ENCODE results near the gene SAMD15. TPM values are rescaled to one million over a fixed set of nuclear protein-coding genes. Genes with fewer than 3 reads are reported as not detected.

The SAMD15 gene
- total and polyA plus RNA-seq, 8 donors = 1.7 to 5.7 (median 4.3) TPM

- DNase-seq = no peak
- intact Hi-C loops (cut with DNase I) = no loop called here
- TF ChIP-seq, protein P1, sequence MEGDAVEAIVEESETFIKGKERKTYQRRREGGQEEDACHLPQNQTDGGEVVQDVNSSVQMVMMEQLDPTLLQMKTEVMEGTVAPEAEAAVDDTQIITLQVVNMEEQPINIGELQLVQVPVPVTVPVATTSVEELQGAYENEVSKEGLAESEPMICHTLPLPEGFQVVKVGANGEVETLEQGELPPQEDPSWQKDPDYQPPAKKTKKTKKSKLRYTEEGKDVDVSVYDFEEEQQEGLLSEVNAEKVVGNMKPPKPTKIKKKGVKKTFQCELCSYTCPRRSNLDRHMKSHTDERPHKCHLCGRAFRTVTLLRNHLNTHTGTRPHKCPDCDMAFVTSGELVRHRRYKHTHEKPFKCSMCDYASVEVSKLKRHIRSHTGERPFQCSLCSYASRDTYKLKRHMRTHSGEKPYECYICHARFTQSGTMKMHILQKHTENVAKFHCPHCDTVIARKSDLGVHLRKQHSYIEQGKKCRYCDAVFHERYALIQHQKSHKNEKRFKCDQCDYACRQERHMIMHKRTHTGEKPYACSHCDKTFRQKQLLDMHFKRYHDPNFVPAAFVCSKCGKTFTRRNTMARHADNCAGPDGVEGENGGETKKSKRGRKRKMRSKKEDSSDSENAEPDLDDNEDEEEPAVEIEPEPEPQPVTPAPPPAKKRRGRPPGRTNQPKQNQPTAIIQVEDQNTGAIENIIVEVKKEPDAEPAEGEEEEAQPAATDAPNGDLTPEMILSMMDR (IDR thresholded peaks at IDR 0.05) = no peak
- H3K27ac ChIP-seq = no peak overlapping the region
- H3K4me1 ChIP-seq = no peaks in the 10 kb centered on the region
- no peak overlapping the region for H3K4me3 ChIP-seq
- no peak for ATAC-seq
- H3K9me3 ChIP-seq = no peaks in the 10 kb centered on the region
- H3K27me3 ChIP-seq = no peaks in the 10 kb centered on the region
- peaks cover 0 to 47% of the 10 kb centered on the region in 2 donors for H3K36me3 ChIP-seq
Observed at GRCh38 chr14:77338302-77338701, 38.9 kb upstream of the SAMD15 start.

DNA sequence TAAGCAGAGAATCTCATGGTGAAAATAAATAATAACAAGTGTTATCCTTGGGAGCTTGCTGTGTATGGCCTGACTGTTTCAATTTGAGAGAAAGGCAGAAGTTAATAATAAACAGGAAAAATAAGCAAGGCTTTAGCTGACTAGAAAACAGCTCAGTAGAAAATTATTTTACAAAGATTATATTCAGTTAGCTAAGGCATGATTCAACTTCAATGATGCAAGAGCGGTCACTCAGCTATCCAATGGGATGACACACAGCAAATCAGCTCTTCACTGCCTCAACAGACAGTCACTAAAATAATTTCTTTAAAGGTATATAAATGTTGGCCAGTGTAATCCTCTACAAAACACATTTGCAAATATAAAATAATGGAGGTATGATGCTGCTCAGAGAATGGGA is 37.8 kb upstream of the SAMD15 start:
- no peaks in the 10 kb centered on the region for H3K27me3 ChIP-seq
- no peak for ATAC-seq
- H3K27ac ChIP-seq = no peak overlapping the region
- no peak overlapping the region for H3K4me3 ChIP-seq
- H3K9me3 ChIP-seq = no peaks in the 10 kb centered on the region
- intact Hi-C loops (cut with DNase I) = no loop called here
- TF ChIP-seq, protein P1 (IDR thresholded peaks at IDR 0.05) = no peak
- no peaks in the 10 kb centered on the region for H3K4me1 ChIP-seq
- no peak for DNase-seq
- H3K36me3 ChIP-seq = peaks cover 0 to 52% of the 10 kb centered on the region in 2 donors

DNA sequence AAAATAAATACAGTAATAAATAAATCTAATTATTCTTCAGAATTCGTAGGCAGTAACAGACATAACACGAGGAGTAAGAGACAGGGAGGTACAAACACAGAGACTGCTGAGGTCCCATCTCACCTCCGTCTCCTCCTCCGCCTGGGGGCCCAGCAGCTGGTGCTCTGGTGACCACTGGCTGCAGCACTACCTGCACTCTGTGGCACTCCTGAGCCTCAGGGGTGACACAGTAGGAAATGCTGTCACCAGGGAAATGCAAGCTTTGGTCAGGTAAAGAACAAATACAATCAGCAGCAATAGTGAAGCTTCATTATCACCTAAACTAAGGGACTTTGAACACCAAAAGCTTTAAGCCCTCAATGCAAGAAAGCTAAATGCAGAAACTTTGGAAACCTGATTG is 36.8 kb upstream of the SAMD15 start:
- H3K9me3 ChIP-seq = no peaks in the 10 kb centered on the region
- H3K4me3 ChIP-seq = no peak overlapping the region
- intact Hi-C loops (cut with DNase I) = no loop called here
- TF ChIP-seq, protein P1 (IDR thresholded peaks at IDR 0.05) = no peak
- H3K27me3 ChIP-seq = no peaks in the 10 kb centered on the region
- no peak for ATAC-seq
- H3K36me3 ChIP-seq = peaks cover 0 to 52% of the 10 kb centered on the region in 2 donors
- no peak overlapping the region for H3K27ac ChIP-seq
- no peak for DNase-seq
- no peaks in the 10 kb centered on the region for H3K4me1 ChIP-seq

GRCh38 chr14:77342726-77343397 is 34.3 kb upstream of the SAMD15 start:
- no peak overlapping the region for H3K4me3 ChIP-seq
- peaks cover 0 to 8% of the 10 kb centered on the region in 2 donors for H3K4me1 ChIP-seq
- no peak for ATAC-seq
- no peak overlapping the region for H3K27ac ChIP-seq
- H3K9me3 ChIP-seq = no peaks in the 10 kb centered on the region
- no peak for DNase-seq
- intact Hi-C loops (cut with DNase I) = no loop called here
- peaks cover 0 to 54% of the 10 kb centered on the region in 2 donors for H3K36me3 ChIP-seq
- no peaks in the 10 kb centered on the region for H3K27me3 ChIP-seq
- TF ChIP-seq, protein P1 (IDR thresholded peaks at IDR 0.05) = no peak

DNA sequence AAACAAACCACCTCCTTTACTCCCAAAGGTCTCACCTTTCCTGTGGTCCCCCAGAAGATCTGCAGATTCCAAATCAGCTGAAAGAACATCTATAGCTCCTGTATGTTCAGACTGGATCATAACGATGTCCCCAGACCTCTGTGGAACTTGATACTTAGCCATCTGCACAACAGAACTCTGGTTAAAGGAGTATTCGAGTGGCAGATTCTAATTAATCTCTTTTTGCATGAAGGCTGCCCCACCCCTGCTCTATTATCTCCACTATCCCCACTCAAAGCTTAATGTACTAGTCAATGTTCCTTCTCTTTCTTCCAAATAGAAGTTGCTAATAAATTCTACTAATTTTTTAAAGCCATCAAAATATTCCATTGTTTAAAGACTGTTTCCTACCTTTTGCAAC is 33.5 kb upstream of the SAMD15 start:
- no peaks in the 10 kb centered on the region for H3K9me3 ChIP-seq
- H3K36me3 ChIP-seq = peaks cover 0 to 53% of the 10 kb centered on the region in 2 donors
- H3K27me3 ChIP-seq = no peaks in the 10 kb centered on the region
- TF ChIP-seq, protein P1 (IDR thresholded peaks at IDR 0.05) = no peak
- H3K4me1 ChIP-seq = peaks cover 0 to 8% of the 10 kb centered on the region in 2 donors
- no peak overlapping the region for H3K27ac ChIP-seq
- intact Hi-C loops (cut with DNase I) = no loop called here
- ATAC-seq = no peak
- DNase-seq = no peak
- H3K4me3 ChIP-seq = no peak overlapping the region
